Skeletal muscle cell (primary cell): Measurements from ENCODE around the gene RFX6.
"Not testable (repeated sequence)": the region's sequence is repeated elsewhere in the genome, so short reads cannot be mapped to it uniquely, and the experiment has no call there.

Experiments used
- DNase-seq: peaks from one replicate; pipeline ENCODE4 v3.0.0-alpha.2; 2010; ENCODE audit warnings: low read depth
- H3K4me3 ChIP-seq: 2 replicates; pipeline ENCODE4 v1.5.1; 2011; ENCODE audit warnings: low read depth, mild to moderate bottlenecking, control low read depth, low read length, moderate library complexity

The RFX6 gene, protein sequence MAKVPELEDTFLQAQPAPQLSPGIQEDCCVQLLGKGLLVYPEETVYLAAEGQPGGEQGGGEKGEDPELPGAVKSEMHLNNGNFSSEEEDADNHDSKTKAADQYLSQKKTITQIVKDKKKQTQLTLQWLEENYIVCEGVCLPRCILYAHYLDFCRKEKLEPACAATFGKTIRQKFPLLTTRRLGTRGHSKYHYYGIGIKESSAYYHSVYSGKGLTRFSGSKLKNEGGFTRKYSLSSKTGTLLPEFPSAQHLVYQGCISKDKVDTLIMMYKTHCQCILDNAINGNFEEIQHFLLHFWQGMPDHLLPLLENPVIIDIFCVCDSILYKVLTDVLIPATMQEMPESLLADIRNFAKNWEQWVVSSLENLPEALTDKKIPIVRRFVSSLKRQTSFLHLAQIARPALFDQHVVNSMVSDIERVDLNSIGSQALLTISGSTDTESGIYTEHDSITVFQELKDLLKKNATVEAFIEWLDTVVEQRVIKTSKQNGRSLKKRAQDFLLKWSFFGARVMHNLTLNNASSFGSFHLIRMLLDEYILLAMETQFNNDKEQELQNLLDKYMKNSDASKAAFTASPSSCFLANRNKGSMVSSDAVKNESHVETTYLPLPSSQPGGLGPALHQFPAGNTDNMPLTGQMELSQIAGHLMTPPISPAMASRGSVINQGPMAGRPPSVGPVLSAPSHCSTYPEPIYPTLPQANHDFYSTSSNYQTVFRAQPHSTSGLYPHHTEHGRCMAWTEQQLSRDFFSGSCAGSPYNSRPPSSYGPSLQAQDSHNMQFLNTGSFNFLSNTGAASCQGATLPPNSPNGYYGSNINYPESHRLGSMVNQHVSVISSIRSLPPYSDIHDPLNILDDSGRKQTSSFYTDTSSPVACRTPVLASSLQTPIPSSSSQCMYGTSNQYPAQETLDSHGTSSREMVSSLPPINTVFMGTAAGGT

DNA sequence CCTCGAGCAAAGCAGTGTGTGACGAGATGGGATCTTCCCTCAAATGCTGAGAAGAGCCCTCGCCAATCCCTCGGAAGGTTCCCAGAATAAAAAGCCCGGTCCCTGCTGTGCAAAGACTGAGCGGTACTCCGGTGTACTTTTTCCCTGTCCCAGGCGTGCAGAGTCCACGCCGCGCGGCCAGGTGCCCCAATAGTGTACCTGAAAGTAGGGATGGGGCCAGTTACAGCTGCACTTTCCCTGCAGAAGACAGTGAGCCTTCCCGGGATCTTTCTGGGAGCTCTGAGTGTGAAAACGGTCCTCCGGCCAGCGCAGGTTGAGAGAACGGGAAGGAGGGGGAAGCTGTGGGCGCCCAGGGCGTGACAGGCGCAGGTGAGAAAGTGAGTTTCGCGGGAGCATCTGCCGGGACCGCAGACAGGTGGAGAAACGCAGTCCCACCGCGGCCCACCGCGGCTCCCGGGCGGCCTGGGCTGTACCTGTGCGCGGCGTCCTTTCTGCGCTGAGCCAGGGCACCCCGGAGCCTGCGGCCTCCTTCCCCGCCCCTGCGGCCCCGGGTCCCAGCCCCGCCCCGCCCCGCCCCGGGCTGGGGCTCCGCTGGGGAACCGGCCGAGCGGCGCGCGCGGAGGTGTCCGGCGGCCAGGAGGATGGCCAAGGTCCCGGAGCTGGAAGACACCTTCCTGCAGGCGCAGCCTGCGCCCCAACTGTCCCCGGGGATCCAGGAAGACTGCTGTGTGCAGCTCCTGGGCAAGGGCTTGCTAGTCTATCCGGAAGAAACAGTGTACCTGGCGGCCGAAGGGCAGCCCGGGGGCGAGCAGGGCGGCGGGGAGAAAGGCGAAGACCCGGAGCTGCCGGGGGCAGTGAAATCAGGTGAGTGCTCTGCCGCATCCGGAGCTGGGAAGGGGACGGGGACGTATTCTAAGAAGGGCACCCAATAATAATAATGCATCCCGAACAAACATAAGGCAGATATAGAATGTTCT is at the start of gene RFX6:
TSS of gene RFX6 (plus strand) at position 608 of the 977 bp plus-strand sequence. CDS start at position 642, 34 bp downstream.
- H3K4me3 ChIP-seq, result peak within 1 kb of the TSS; percentile 3
- DNase-seq, result no peak

DNA sequence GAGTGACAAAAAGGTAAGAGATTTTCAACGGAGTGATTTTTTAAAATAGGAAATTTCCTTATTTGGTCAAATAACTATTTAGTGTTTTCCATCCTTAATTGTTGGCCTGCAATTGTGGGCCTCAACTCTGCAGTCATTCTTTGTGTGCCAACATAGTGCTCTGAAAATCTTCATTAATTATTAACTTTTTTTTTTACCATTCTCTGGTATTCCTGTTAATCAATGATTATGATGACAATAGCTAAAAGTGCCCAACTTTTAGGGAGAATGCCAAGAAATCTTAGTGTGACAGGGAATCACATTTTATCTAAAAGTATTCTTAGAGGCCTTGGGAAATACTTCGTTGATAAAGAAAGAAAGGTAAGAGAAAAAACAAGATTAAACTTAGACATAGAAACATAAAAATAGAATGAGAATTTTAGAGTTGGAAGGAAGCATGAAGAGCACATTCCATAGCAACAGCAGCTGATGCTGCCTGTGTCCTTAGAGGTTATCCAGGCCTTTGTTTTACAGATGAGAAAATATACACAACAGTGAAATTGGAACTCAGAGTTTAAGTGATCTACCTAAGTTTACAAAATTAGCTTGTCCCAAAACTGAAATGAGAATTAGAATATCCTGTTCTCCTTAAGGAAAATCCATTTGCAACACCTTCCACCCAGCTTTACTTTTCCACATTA is 49.3 kb upstream of the RFX6 start:
- H3K4me3 ChIP-seq, result no peak overlapping the region
- DNase-seq, result no peak

DNA sequence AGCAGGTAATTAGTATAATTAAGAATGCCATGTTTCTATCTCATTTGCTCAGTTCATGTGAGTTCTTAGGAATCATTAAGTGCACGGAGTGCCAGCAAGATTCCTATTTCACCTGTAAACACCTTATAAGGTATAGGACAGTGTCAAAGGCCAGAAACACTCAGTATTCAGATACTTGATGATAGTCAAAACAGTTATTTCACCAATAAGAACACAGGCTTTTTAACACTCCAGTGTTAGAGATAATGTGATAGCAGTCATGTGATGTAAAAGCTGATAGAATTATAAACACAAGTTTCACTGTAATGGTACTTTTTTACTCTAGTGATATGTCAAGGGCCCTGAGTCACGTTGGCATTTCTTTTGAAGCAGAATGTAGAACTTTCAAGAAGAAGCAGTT is 48.1 kb upstream of the RFX6 start, which contains the start of gene GPRC6A:
TSS of gene GPRC6A (minus strand) at position 101 of the 400 bp plus-strand sequence. CDS start at position 31, 70 bp downstream.
- H3K4me3 ChIP-seq, result no peak within 1 kb of the TSS
- DNase-seq, result no peak

DNA sequence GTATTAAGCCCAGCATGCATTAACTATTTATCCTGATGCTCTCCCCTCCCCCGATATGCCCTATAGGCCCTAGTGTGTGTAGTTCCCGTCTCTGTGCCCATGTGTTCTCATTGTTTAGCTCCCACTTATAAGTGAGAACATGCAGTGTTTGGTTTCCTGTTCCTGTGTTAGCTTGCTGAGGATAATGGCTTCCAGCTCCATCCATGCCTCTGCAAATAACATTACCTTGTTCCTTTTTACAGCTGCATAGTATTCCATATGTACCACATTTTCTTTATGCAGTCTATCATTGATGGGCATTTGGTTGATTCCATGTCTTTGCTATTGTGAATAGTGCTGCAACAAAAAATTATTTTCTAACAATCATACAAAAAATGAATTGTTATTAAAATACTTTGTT is 42.5 kb upstream of the RFX6 start:
- DNase-seq, H3K4me3 ChIP-seq: not testable (repeated sequence)

DNA sequence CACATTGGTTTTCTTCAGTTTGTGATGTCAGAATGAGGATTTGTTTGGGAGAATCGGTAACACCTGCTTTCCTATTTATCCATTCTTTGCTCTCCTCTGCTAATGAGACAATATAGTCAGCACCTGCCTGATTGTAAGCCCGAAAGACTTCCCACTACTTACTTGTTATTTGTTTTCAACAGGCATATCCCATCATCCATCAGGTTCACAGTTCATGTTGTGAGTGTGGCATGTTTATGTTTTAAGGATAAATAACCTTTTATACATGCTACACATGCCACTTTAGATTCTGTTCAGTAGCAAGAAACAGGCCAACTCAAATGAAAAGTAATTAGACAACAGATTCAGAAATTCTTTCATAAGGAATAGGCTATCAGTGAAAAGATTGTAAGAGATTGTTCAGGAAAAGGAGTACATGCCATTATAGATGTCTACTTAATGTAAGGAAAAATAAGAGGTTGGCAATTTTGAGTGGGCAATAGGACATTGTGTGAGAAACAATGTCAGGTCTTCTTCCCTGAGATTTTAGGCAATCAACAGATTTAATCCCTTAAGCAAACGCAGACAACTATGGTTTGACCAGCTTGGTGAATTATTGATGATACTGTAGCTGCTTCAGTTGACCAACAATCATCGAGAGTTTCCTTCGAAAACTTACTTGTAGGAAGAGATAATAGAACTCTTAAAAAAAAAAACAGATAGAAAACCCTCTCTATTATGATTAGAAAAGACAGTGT is 40.3 kb upstream of the RFX6 start:
- no peak overlapping the region for H3K4me3 ChIP-seq
- DNase-seq, result no peak

DNA sequence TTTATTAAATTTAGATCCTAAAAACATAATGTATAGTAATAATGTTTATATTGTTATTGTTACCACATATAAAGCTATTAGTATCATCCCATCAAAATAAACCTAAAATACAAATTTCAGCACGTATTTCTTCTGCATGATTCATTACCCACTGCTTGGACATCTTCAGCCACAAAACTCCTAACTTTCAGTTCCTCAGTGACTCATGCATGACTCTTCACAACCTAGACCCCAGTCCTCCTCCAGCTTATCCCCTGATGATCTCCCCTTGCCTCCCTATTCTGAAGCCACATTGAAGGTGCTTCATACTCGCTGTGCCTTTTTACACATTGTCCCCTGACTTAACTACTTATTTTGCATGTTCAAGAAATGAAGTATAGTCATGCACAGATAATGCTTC is 37.0 kb upstream of the RFX6 start:
- H3K4me3 ChIP-seq, result no peak overlapping the region
- DNase-seq, result peak; percentile 21

DNA sequence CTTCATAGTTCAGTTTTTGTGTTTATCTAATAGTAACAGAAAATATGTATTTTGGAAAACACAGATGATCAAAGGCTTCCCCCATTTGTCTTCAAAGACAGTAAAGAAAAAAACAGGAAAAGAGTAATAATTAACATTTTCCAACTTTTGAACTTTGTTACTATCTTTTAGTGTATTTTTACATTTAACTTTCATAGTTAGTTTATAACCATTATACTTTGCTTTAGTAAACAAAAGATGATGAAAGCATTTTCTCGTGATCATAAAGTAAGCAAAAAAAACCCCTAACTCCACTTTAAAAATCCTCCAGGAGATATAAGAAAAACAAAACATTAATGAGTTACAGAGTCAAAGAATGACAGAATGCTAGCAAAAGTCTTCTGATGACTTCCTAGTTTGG is 34.6 kb upstream of the RFX6 start:
- no peak for DNase-seq
- H3K4me3 ChIP-seq, result no peak overlapping the region

DNA sequence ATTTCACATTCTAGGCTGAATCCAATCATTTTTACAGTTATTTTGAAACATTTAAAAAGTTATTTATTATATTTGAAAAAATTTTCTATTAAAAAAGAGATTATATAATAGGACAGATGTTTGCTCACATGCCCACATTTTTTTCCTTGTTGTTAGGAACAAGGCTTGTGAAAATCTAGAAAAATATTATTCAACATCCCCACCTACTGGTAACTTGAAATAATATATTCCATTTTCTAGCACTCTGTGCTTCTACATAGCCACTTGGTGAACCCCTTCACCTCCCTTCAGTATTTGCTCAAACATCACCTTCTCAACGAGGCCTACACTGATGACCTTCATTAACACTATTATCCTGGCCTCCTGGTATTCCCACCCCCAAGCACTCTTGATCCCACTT is 29.8 kb upstream of the RFX6 start:
- DNase-seq, result no peak
- H3K4me3 ChIP-seq, result no peak overlapping the region

DNA sequence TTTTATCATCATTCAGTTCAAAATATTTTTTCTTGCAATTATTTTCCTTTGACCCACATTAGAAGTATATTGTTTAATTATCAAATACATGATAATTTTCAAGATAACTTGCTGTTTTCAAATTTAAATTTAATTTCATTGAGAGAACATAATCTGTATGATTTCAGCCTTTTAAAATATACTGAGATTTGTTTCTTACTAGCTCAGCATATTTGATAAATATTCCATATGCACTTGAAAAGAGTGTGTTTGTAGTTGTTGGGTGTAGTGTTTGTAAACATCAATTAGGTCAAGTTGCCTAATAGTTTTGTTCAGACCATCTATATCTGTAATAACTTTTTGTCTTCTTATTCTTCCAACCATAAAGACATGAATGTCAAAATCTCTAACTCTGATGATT is 19.0 kb upstream of the RFX6 start:
- no peak for DNase-seq

DNA sequence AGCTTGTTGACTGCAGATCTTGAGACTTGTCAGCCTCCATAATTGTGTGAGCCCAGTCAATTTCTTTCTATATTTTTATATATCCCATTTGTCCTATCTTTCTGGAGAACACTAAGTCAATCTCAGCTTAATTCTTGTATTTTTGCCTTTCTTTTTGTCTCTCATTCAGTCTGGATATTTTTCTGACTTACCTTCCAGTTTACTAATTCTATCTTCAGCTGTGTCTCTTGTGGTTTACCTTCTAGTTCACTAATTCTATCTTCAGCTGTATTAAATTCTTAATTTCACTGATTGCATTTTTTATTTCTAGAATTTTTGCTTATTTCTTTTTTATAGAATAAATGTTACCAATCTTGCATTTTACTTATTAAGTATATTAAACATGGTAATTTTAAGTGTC is 17.8 kb upstream of the RFX6 start:
- no peak overlapping the region for H3K4me3 ChIP-seq
- no peak for DNase-seq

More for the DNA sequence above, 19.0 kb upstream of the RFX6 start:
- no peak overlapping the region for H3K4me3 ChIP-seq

DNA sequence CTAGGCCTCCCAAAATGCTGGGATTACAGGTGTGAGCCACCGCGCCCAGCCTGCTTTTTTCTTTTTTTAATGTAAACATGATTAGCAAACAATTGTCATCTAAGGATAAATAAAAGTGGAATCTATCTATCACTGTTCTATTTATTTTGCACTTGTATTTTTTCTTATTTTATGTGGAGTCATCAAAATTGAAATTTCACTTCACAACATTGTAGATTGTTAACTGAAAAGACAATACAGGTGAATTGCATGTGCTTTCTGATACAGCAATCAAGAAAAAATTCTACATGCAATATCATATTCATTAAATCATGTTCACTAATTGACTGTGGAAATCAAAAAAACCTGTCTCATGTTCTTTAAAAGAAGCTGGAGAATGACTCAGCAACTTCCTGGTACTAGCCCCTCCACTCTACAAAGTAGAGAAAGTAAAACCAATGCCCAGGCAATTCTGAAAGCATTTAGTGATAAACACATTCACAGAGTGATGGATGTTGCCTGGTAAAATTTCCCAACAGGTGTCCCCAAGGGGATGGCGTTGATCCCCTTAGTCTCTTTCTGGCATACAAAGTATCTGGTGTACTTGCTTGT is 10.7 kb upstream of the RFX6 start:
- H3K4me3 ChIP-seq, result no peak overlapping the region
- DNase-seq, result no peak

DNA sequence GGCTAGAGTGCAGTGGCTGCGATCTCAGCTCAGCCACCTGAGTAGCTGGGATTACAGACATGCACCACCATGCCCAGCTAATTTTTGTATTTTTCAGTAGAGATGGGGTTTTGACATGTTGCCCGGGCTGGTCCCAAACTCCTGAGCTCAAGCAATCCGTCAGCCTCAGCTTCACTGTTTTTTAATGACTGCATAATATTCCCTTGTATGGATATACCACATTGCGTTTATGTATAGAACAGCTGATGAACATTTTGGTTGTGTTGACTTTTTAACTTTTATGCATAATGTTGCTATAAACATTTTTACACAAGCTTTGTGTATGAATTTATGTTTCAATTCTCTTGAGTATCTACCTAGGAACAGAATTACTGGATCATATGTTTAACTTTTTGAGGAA is 4.3 kb upstream of the RFX6 start:
- DNase-seq, result no peak
- no peak overlapping the region for H3K4me3 ChIP-seq

DNA sequence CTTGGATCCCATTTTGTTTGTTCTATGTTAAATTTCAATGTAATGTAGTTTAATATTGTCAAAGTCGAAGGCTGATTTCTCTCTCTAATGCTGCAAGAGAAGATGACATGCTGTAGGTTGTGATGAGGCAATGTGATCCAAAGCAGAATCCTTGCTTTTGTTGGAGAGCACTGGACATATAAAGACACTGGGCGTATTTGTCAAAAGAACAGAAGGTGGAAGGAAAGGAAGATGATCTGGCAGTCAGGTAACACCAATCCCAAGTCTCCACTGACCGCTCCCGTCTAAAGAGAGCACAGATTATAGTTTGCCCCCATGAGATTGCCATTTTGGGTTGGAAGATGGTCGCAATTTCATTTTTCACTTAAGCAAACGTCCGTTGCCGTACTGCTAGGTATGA is 935 bp upstream of the RFX6 start:
- no peak overlapping the region for H3K4me3 ChIP-seq
- DNase-seq, result no peak

DNA sequence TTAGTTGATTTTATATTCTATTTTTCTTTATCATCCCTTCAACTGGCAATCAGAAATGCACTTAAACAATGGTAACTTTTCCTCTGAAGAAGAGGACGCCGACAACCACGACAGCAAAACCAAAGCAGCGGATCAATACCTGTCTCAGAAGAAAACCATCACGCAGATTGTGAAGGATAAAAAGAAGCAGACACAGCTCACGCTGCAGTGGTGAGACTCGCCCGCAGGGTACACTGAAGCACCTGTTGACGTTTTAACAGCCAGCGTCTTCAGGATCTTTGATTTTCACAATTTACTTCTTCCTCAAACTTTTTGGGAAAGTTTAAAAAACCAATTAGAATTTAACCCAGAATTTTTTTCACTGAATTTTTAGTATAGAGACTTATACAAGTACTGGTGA is 701 bp downstream of the RFX6 start:
- no peak overlapping the region for H3K4me3 ChIP-seq
- DNase-seq, result no peak

DNA sequence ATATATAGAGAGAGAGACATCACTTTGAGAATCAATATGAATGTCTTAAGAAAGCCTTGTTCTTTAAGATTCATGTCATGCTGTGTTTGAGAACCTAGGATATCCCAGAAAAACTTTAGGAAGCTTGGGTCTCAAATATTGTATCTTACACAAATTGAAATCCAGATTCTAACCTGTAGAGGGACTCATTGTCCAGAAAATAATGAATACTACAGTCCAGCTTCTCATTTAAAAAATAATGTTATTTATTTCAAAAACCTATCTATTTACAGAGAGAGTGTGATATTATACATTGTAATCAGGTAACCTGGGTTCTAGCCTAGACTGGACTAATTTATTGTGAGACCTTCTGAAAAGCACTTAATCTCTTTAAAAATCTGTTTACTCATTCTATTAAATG is 4.2 kb downstream of the RFX6 start:
- no peak overlapping the region for H3K4me3 ChIP-seq
- DNase-seq, result no peak

DNA sequence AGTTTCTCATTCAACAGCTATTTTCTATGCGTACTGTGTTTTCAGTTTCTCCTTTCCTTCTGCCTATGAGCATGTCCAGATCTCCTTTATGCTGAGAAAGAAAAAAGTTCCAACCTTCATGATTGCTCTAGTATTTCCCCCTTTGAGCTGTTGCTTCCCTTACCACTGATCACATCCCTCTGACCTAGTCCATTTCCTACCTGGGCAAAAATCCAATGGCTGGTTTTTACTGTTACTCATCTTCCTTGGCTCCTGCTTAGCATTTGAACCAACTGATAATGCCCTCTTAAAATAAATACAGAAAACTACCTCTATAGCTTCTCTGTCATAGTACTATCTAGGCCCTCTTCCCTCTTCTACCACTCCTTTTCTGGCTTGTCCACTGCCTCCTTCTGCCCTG is 6.0 kb downstream of the RFX6 start:
- no peak overlapping the region for H3K4me3 ChIP-seq
- no peak for DNase-seq

DNA sequence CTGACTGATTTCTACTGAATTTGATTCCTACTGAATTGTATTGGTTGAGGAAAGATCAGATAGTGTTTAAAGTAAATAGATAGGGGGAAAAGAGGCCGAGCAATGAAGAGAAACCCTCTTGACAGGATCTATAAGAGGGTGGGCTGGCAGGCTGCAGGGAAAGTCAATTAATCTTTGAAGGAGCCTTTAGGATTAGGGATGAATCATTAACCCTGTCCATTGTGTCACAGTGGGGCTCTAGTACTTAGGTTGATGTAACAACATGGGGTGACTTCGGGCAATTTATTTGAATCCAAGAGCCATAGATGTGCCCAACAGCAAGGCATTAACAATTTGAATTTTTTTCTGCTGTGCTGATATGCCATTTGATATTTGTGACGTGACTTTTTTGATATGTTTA is 7.5 kb downstream of the RFX6 start:
- H3K4me3 ChIP-seq, result no peak overlapping the region
- DNase-seq, result no peak

DNA sequence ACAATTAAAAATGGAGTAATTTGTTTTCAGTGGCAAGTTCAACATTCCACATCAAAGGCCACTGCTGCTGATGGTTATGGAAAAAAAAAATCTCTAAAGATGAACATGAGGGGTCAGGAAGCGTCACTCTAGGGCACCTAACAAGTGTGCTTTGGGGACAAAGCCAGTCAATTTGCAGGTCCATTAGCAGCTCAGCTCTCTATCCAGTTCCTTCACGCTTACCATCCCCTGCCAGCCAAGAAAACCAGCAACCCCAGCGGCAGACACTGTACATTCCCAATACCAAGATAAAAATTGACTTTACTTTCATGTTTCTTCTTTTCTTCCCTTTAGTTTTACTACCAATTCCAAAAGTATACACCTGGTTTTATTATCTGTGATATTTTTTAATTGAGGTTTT is 10.1 kb downstream of the RFX6 start:
- no peak for DNase-seq

More for the DNA sequence above, 10.1 kb downstream of the RFX6 start:
- no peak overlapping the region for H3K4me3 ChIP-seq
